Measurements from ENCODE around the gene KATNB1. TPM values are rescaled to one million over a fixed set of nuclear protein-coding genes. Genes with fewer than 3 reads are reported as not detected.

KATNB1 gene
- total and polyA plus RNA-seq, 12 donors = 9.0 to 15.1 (median 11.0) TPM

DNA sequence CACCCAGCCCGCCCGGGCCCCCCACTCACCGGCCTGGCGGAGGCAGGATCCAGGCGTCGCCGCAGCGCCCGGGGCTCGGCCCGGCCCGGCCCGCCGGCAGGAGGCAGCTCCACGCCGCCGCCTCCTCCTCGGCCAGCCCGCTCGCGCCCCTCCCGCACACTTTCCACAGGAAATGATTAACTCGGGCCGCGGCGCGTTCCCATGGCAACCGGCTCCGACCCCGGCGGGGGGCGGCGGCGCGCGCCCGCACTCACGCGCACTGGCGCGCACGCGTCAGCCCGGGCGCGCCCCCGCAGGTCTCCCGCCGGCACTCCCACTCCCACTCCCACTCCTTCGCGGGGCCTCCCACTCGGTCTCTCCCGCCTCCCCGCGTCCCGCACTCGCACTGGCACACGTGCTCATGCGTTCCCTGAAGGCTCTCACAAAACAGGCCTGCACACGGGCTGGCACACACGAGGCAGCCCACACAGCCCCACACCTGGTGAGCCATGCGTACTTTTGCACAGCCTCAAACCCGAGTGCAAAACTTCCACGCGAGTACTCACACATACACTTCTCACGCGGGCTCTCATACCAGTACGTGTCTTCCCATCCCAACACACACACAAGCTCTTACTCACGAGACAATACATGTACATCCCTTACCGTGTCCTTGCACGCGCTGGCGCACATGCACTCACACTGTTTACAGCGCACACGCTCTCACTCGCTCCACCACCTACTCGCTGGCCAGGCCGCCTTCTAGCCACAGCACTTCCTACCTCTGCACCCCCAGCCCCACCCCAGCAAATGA is 67.0 kb downstream of the KATNB1 start, which contains the start of gene KIFC3:
Gene KIFC3 (minus strand): TSS at position 151 of the 793 bp plus-strand sequence. CDS start 4,248 bp downstream, outside the sequence.
- H3K36me3 ChIP-seq = peaks cover 0 to 7% (median under 1%) of the 10 kb centered on the region in 9 donors
- peaks cover 34 to 81% (median 68%) of the 10 kb centered on the region in 9 donors for H3K4me1 ChIP-seq
- H3K27ac ChIP-seq = peak within 1 kb of the TSS; percentile 89 to 99 (median 96)
- peak in 5 of 9 donors; percentile 34 to 60 (median 44) for TF ChIP-seq CTCF (IDR thresholded peaks at IDR 0.05)
- DNase-seq (peak; percentile 90 to 91), ATAC-seq (peak; percentile 9 to 76 (median 34))
- intact Hi-C loops (cut with DNase I) = loop anchor here in 6 of 10 donors (2.0 to 5.0 kb wide), 6 partner anchors 26 to 200 kb away; partner anchors contain the start of genes USB1 (in 2 of the 6), ZNF319 (in 2 of the 6) and KATNB1 (in 1 of the 6)
- H3K9me3 ChIP-seq = no peaks in the 10 kb centered on the region
- 7 to 12% methylated on average over 52 to 78 of the region's 78 CpGs for WGBS, 2 donors
- peak within 1 kb of the TSS; percentile 51 to 85 (median 66) for H3K4me3 ChIP-seq
- H3K27me3 ChIP-seq = peaks cover 0 to 12% (median 0%) of the 10 kb centered on the region in 7 donors

DNA sequence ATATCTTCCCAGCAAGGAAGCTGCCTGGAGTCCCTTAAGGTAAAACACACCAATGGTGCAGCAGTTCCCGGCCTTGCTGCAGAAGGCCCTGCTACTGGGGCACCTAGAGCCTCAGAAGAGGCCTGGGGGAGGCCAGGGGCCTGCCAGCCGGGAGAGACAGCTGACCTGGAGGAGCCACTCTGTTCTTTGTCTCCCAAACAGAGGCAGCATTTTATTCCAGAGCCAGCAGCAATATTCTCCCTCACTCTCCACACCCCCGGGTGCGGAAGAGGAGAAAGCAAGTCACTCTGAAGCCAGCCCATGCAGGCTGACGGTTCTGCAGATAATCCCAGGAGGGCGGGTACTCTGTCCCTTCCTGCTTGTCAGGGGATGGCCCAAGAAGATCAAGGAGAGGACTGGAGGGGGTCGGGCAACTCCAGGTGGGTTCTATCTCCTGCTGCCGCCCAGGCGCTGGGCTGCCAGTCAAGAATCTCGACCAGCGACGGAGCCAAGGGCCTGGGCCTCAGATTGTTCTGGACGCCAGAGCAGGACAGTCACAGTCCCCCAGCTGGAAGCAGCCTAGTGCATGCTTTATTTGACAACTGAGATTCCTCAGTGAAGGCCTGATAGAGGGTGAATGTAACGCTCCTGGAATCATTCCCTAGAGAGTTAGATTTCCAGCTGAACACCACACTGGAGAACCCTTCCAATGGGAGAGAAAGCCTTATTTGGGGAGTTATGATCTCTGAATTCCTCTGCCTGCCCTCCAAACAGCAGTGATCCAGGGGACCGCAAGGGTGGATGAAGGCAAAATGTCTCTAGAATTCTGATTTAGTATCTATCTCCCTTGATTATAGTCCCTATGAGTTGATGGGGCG is 67.8 kb downstream of the KATNB1 start:
- peak; percentile 67 to 75 for DNase-seq
- H3K4me3 ChIP-seq = peak overlapping the region in 8 of 10 donors; percentile 4 to 85 (median 68)
- WGBS, 2 donors = 27 to 33% methylated on average over 16 of the region's 16 CpGs

GRCh38 chr16:57804111-57804837 is 68.7 kb downstream of the KATNB1 start:
- Histone ChIP-seq H3K27ac (peak overlapping the region; percentile 89 to 99 (median 96)), H3K36me3 (no peaks in the 10 kb centered on the region), H3K27me3 (peaks cover 0 to 9% (median 0%) of the 10 kb centered on the region in 7 donors), H3K9me3 (no peaks in the 10 kb centered on the region), H3K4me1 (peaks cover 29 to 76% (median 60%) of the 10 kb centered on the region in 9 donors), H3K4me3 (no peak overlapping the region)
- no peak for TF ChIP-seq CTCF (IDR thresholded peaks at IDR 0.05)
- no peak for ATAC-seq
- WGBS, 2 donors = 66 to 68% methylated on average over 5 of the region's 5 CpGs
- DNase-seq = no peak
- intact Hi-C loops (cut with DNase I) = loop anchor here in 5 of 10 donors (5.0 kb wide), 3 partner anchors 47 to 198 kb away; partner anchors contain the start of genes USB1 (in 1 of the 5) and ZNF319 (in 1 of the 5)

More for the DNA sequence above, 67.8 kb downstream of the KATNB1 start:
- Histone ChIP-seq H3K4me1 (peaks cover 30 to 78% (median 62%) of the 10 kb centered on the region in 9 donors), H3K36me3 (no peaks in the 10 kb centered on the region), H3K9me3 (no peaks in the 10 kb centered on the region), H3K27ac (peak overlapping the region; percentile 89 to 99 (median 96)), H3K27me3 (peaks cover 0 to 9% (median 0%) of the 10 kb centered on the region in 7 donors)
- peak; percentile 34 to 79 (median 57) for ATAC-seq
- intact Hi-C loops (cut with DNase I) = loop anchor here in 6 of 10 donors (2.0 to 5.0 kb wide), 6 partner anchors 25 to 199 kb away; partner anchors contain the start of genes USB1 (in 2 of the 6), ZNF319 (in 2 of the 6) and KATNB1 (in 1 of the 6)
- no peak for TF ChIP-seq CTCF (IDR thresholded peaks at IDR 0.05)
